HCT116 (cell line): ENCODE measurements around the gene OLFML3. TPM values are rescaled to one million over a fixed set of nuclear protein-coding genes. Genes with fewer than 3 reads are reported as not detected.

ENCODE experiments used
- ATAC-seq: fragments of 200-7000 bp; cut with Tn5 transposase; 2 replicates; pipeline ENCODE4 v1.9.1; 2020; ENCODE audit warnings: mild to moderate bottlenecking, moderate library complexity
- BruUV-seq: library from RNA; stranded (reverse); fragments of 400-500 nt; replicated peaks from 2 replicates; lab custom pipeline; 2021; lab: Mats Ljungman, UMichigan
- CTCF ChIA-PET: fragments of 300-600 bp; sonication (Branson Sonifier 250); formaldehyde crosslinking; loops from one replicate; lab custom pipeline; 2021; ENCODE audit warnings: antibody characterized with exemption; lab: Charles Lee
- POLR2A ChIA-PET: fragments of 300-600, 350-600 bp; sonication (Branson Sonifier 250); formaldehyde crosslinking; loops from one replicate; lab custom pipeline; 2021; ENCODE audit warnings: antibody characterized with exemption; lab: Charles Lee
- RAD21 ChIA-PET, 2 experiments: fragments of 300-600 bp; sonication (Branson Sonifier 250); formaldehyde crosslinking; loops; one replicate each; lab custom pipeline; 2023; ENCODE audit warnings: low total read pairs in 2 of 2; ENCODE audit not compliant: uncharacterized antibody in 2 of 2, unreplicated experiment in 2 of 2, low non-redundant PET in 1 of 2; lab: Charles Lee
- DNase-seq: peaks from one replicate; pipeline ENCODE4 v3.0.0-alpha.2; 2010; ENCODE audit warnings: low read depth, low spot score
- H2AFZ ChIP-seq: fragments of 200-600 bp; shearing (Covaris generic), sonication (generic); 2 replicates; pipeline ENCODE4 v1.6.1; 2017; ENCODE audit warnings: low read depth, mixed run types, mixed read lengths, antibody characterized with exemption, low read length; ENCODE audit not compliant: poor library complexity, severe bottlenecking
- H3K27ac ChIP-seq: 2 replicates; pipeline ENCODE4 v1.5.1; 2012; ENCODE audit warnings: low read depth, low read length
- H3K27me3 ChIP-seq: fragments of 200-600 bp; sonication (generic); 2 replicates; pipeline ENCODE4 v1.6.1; 2016; ENCODE audit warnings: mixed run types, low read length, mixed read lengths; ENCODE audit not compliant: insufficient read depth
- H3K36me3 ChIP-seq, 2 experiments: fragments of 200-500 bp in 1 of 2; fragments of 200-600 bp in 1 of 2; sonication (Bioruptor generic) in 1 of 2; sonication (generic) in 1 of 2; 2 replicates each; pipeline versions ENCODE4 v1.5.1 to v1.6.1; 2014 to 2016; ENCODE audit warnings: low read length in 2 of 2, inconsistent platforms in 1 of 2, mixed read lengths in 1 of 2, mixed run types in 1 of 2; ENCODE audit not compliant: insufficient read depth in 2 of 2, control insufficient read depth in 1 of 2
- H3K4me1 ChIP-seq, 2 experiments: fragments of 200-600 bp in 1 of 2; sonication (generic) in 1 of 2; 2 replicates each; pipeline versions ENCODE4 v1.5.1 to v1.6.1; 2012 to 2017; ENCODE audit warnings: low read length in 2 of 2, inconsistent platforms in 1 of 2, mild to moderate bottlenecking in 1 of 2, mixed read lengths in 1 of 2, mixed run types in 1 of 2, moderate library complexity in 1 of 2; ENCODE audit not compliant: insufficient read depth in 2 of 2, control insufficient read depth in 1 of 2
- H3K4me2 ChIP-seq: fragments of 200-600 bp; sonication (generic); 2 replicates; pipeline ENCODE4 v1.6.1; 2017; ENCODE audit warnings: mixed run types, low read length, mixed read lengths
- H3K4me3 ChIP-seq, 2 experiments: fragments of 200-600 bp in 1 of 2; sonication (generic) in 1 of 2; replicated peaks in 1 of 2; 2 replicates each; pipeline ENCODE4 v1.5.1; 2011 to 2016; ENCODE audit warnings: low read length in 2 of 2, control low read depth in 1 of 2, low read depth in 1 of 2, mild to moderate bottlenecking in 1 of 2, mixed read lengths in 1 of 2, mixed run types in 1 of 2
- H3K79me2 ChIP-seq: fragments of 200-600 bp; sonication (generic); 2 replicates; pipeline ENCODE4 v1.6.1; 2017; ENCODE audit warnings: mild to moderate bottlenecking, mixed run types, low read length, moderate library complexity, mixed read lengths; ENCODE audit not compliant: insufficient read depth
- H3K9ac ChIP-seq: fragments of 200-600 bp; sonication (generic); 2 replicates; pipeline ENCODE4 v1.6.1; 2016; ENCODE audit warnings: low read length, mixed read lengths
- H3K9me2 ChIP-seq: fragments of 200-600 bp; sonication (generic), shearing (Covaris generic); 2 replicates; pipeline ENCODE4 v1.6.1; 2017; ENCODE audit warnings: mixed run types, mild to moderate bottlenecking, moderate library complexity; ENCODE audit not compliant: insufficient read depth
- H3K9me3 ChIP-seq, 2 experiments: fragments of 200-500 bp in 1 of 2; fragments of 200-600 bp in 1 of 2; sonication (Bioruptor generic) in 1 of 2; sonication (generic) in 1 of 2; 2 replicates each; pipeline ENCODE4 v1.6.1; 2014 to 2017; ENCODE audit warnings: low read length in 2 of 2, mixed read lengths in 2 of 2, inconsistent platforms in 1 of 2, low read depth in 1 of 2, mild to moderate bottlenecking in 1 of 2, mixed run types in 1 of 2, moderate library complexity in 1 of 2; ENCODE audit not compliant: control insufficient read depth in 1 of 2, insufficient read depth in 1 of 2
- H4K20me1 ChIP-seq: fragments of 200-600 bp; sonication (generic), shearing (Covaris generic); 2 replicates; pipeline ENCODE4 v1.6.1; 2017; ENCODE audit warnings: mixed run types, mild to moderate bottlenecking, moderate library complexity; ENCODE audit not compliant: insufficient read depth
- CBX3 ChIP-seq: IDR thresholded peaks from 2 replicates; pipeline ENCODE4 v1.6.1; 2012; ENCODE audit warnings: low read depth
- CTCF ChIP-seq, 3 experiments: fragments of 200-600 bp in 1 of 3; sonication (generic) in 1 of 3; IDR thresholded peaks in 2 of 3; conservative IDR thresholded peaks in 1 of 3; 2 replicates each; pipeline ENCODE4 v1.5.1; 2012 to 2017; ENCODE audit warnings: low read depth in 2 of 3, low read length in 2 of 3, antibody characterized with exemption in 1 of 3, borderline replicate concordance in 1 of 3, control low read depth in 1 of 3, mild to moderate bottlenecking in 1 of 3, mixed read lengths in 1 of 3, mixed run types in 1 of 3, moderate library complexity in 1 of 3; ENCODE audit not compliant: insufficient read depth in 1 of 3
- EZH2 ChIP-seq: fragments of 200-600 bp; sonication (generic); IDR thresholded peaks from 2 replicates; pipeline ENCODE4 v1.6.1; 2017; ENCODE audit warnings: antibody characterized with exemption, mixed run types
- FOSL1 ChIP-seq: IDR thresholded peaks from 2 replicates; pipeline ENCODE4 v1.6.1; 2012; ENCODE audit warnings: low read depth
- JUND ChIP-seq: IDR thresholded peaks from 2 replicates; pipeline ENCODE4 v1.6.1; 2012
- POLR2AphosphoS5 ChIP-seq: IDR thresholded peaks from 2 replicates; pipeline ENCODE4 v1.6.1; 2011; ENCODE audit warnings: mild to moderate bottlenecking, low read depth, low read length, moderate library complexity
- REST ChIP-seq: IDR thresholded peaks from 2 replicates; pipeline ENCODE4 v1.6.1; 2012; ENCODE audit warnings: low read depth
- SIN3A ChIP-seq: IDR thresholded peaks from 2 replicates; pipeline ENCODE4 v1.6.1; 2012; ENCODE audit warnings: low read depth
- SRF ChIP-seq: IDR thresholded peaks from 2 replicates; pipeline ENCODE4 v1.6.1; 2012; ENCODE audit warnings: low read depth
- ZBTB33 ChIP-seq: IDR thresholded peaks from 2 replicates; pipeline ENCODE4 v1.6.1; 2011; ENCODE audit warnings: mild to moderate bottlenecking, low read length, moderate library complexity; ENCODE audit not compliant: insufficient replicate concordance; ENCODE audit errors: extremely low read depth
- ZFX ChIP-seq: fragments of 450-650 bp; IDR thresholded peaks from 2 replicates; pipeline ENCODE4 v1.6.1; 2017
- intact Hi-C: fragments of 100-400 bp; cut with micrococcal nuclease; formaldehyde crosslinking; loops from 2 replicates; pipeline ENCODE4 v1.10.0; 2022
- total RNA-seq: library from RNA; stranded (reverse); gene quantifications from one replicate; pipeline ENCODE4 v1.2.1, GENCODE V29; 2021; ENCODE audit not compliant: unreplicated experiment

The OLFML3 gene
- total RNA-seq, 1 experiment from 2014 or later: 0.25 TPM

- intact Hi-C loops: no loop called here
- peaks cover 44% of the 10 kb centered on the region for H3K79me2 ChIP-seq
- no TSS peak for BruUV-seq
- peaks cover 2 to 3% of the 10 kb centered on the region in 2 experiments; a peak in 2 of 4 replicates for H3K36me3 ChIP-seq
- ChIA-PET CTCF (interaction anchor here (1.4 kb wide), 1 partner anchor 12 kb away, joined by 4 read pairs; no protein-coding TSS in a partner anchor), RAD21 (no interaction called here), POLR2A (no interaction called here)
- TF ChIP-seq ZBTB33 (no peak), SRF (no peak), FOSL1 (no peak), EZH2 (no peak), SIN3A (no peak)
- H2AFZ ChIP-seq: no peak overlapping the region
- no peak overlapping the region for H3K4me3 ChIP-seq
- DNase-seq (no peak), ATAC-seq (no peak)
- no peak overlapping the region for H3K27ac ChIP-seq
- H4K20me1 ChIP-seq: no peaks in the 10 kb centered on the region
- H3K27me3 ChIP-seq: no peaks in the 10 kb centered on the region
- H3K4me1 ChIP-seq: peaks cover 2 to 3% of the 10 kb centered on the region in 2 experiments; a peak in 1 of 4 replicates
- no peak overlapping the region for H3K4me2 ChIP-seq
- no peaks in the 10 kb centered on the region for H3K9me2 ChIP-seq
- H3K9me3 ChIP-seq: no peaks in the 10 kb centered on the region
- no peak overlapping the region for H3K9ac ChIP-seq
These were observed 27.6 kb upstream of the OLFML3 start for GRCh38 chr1:113951719-113952118.

- ChIA-PET RAD21 (no interaction called here), POLR2A (no interaction called here), CTCF (no interaction called here)
- Histone ChIP-seq H3K4me3 (no peak overlapping the region), H3K4me1 (no peaks in the 10 kb centered on the region), H3K79me2 (no peaks in the 10 kb centered on the region), H3K4me2 (no peak overlapping the region), H3K27ac (no peak overlapping the region), H4K20me1 (no peaks in the 10 kb centered on the region), H3K9me2 (no peaks in the 10 kb centered on the region), H2AFZ (no peak overlapping the region), H3K36me3 (peaks cover 16 to 24% of the 10 kb centered on the region in 2 experiments), H3K27me3 (no peaks in the 10 kb centered on the region), H3K9ac (no peak overlapping the region), H3K9me3 (no peaks in the 10 kb centered on the region)
- BruUV-seq: no TSS peak
- no peak for ATAC-seq
- no peak for DNase-seq
- intact Hi-C loops: no loop called here
- no peak for TF ChIP-seq CTCF (IDR thresholded peaks at IDR 0.05 in 2 of 3, conservative IDR thresholded peaks at IDR 0.05 in 1 of 3; ENCODE audit: borderline replicate concordance in 1 of 3, insufficient read depth in 1 of 3, low read depth in 2 of 3, low read length in 2 of 3)
- TF ChIP-seq JUND: no peak
- TF ChIP-seq ZFX: no peak
- no peak for TF ChIP-seq REST
- TF ChIP-seq CBX3: no peak
- no peak for TF ChIP-seq POLR2AphosphoS5
These were observed 21.3 kb upstream of the OLFML3 start for GRCh38 chr1:113957984-113958383.
